KMS-11 (cell line): ENCODE results near the gene MPRIP.
A peak's percentile ranks its signal among the peaks of the same experiment; 100 is the strongest.

ENCODE experiments used
- H2AFZ ChIP-seq: fragments of 200-600 bp; sonication (generic); 2 replicates; pipeline ENCODE4 v1.6.1; 2016; ENCODE audit warnings: antibody characterized with exemption, mixed run types, low read depth
- H3K27ac ChIP-seq: fragments of 200-600 bp; sonication (generic); 2 replicates; pipeline ENCODE4 v1.6.1; 2016; ENCODE audit warnings: mild to moderate bottlenecking, mixed run types
- H3K27me3 ChIP-seq: fragments of 200-600 bp; sonication (generic); 2 replicates; pipeline ENCODE4 v1.6.1; 2017; ENCODE audit warnings: mild to moderate bottlenecking, low read depth, mixed run types, moderate library complexity; ENCODE audit not compliant: insufficient read depth
- H3K36me3 ChIP-seq: fragments of 200-600 bp; sonication (generic); 2 replicates; pipeline ENCODE4 v1.6.1; 2017; ENCODE audit warnings: mild to moderate bottlenecking, mixed run types; ENCODE audit not compliant: insufficient read depth
- H3K4me1 ChIP-seq: fragments of 200-600 bp; sonication (generic); 2 replicates; pipeline ENCODE4 v1.6.1; 2016; ENCODE audit warnings: mild to moderate bottlenecking, low read depth, mixed run types; ENCODE audit not compliant: poor library complexity, severe bottlenecking
- H3K4me2 ChIP-seq: fragments of 200-600 bp; sonication (generic); 2 replicates; pipeline ENCODE4 v1.7.0; 2016; ENCODE audit warnings: mild to moderate bottlenecking, mixed run types
- H3K4me3 ChIP-seq: fragments of 200-600 bp; sonication (generic); IDR thresholded peaks from 2 replicates; pipeline ENCODE4 v1.6.1; 2017; ENCODE audit warnings: low read depth, low read length, mixed read lengths; ENCODE audit not compliant: insufficient read depth
- H3K79me2 ChIP-seq: fragments of 200-600 bp; sonication (generic); 2 replicates; pipeline ENCODE4 v1.6.1; 2016; ENCODE audit warnings: low read depth, mixed run types; ENCODE audit not compliant: insufficient read depth
- H3K9ac ChIP-seq: fragments of 200-600 bp; sonication (generic); 2 replicates; pipeline ENCODE4 v1.6.1; 2016; ENCODE audit warnings: mild to moderate bottlenecking, mixed run types
- H4K20me1 ChIP-seq: fragments of 200-600 bp; sonication (generic); 2 replicates; pipeline ENCODE4 v1.6.1; 2016; ENCODE audit warnings: mild to moderate bottlenecking, mixed run types; ENCODE audit not compliant: insufficient read depth
- CTCF ChIP-seq: fragments of 200-600 bp; sonication (generic); conservative IDR thresholded peaks from 2 replicates; pipeline ENCODE4 v1.6.1; 2017; ENCODE audit warnings: low read depth, mild to moderate bottlenecking, antibody characterized with exemption, low read length, moderate library complexity, mixed read lengths

Gene MPRIP

DNA sequence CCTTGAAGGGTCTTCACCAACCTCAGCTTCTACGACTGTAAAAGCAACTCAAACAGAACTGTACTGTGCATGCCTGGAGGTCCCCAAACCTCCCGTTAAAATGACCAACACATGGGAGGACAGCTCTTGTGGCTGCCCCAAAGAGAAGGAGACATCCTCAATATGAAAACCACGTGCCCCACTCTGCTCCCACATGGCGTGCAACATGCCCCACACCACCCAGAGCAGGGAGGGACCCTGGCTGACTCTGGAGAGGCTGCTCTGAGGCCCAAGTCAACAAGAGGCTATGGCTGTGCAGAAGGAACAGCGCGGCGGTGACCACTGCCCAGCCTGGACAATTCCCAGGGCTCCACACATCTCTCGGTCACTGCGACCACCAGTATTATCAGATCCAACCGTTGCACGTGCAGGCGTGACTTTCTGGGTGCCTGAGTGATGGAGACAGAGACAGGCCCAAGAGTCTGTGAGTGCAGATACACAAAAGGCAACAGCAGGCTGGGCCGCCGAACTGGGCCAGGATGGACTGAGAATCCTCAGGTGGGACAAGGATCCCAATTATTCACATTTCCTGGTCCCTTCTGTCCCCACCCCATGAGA, 162.5 kb downstream of the MPRIP start:
- Histone ChIP-seq H4K20me1 (no peaks in the 10 kb centered on the region), H2AFZ (no peak overlapping the region), H3K4me2 (peak overlapping the region; percentile 100), H3K36me3 (no peaks in the 10 kb centered on the region), H3K27ac (peak overlapping the region; percentile 73), H3K9ac (peak overlapping the region; percentile 94), H3K4me1 (peaks cover 5% of the 10 kb centered on the region), H3K79me2 (peaks cover 43% of the 10 kb centered on the region), H3K27me3 (no peaks in the 10 kb centered on the region), H3K4me3 (no peak overlapping the region)
- no peak for TF ChIP-seq CTCF

GRCh38 chr17:17205368-17206123, 163.3 kb downstream of the MPRIP start:
- Histone ChIP-seq H3K4me3 (no peak overlapping the region), H3K36me3 (no peaks in the 10 kb centered on the region), H4K20me1 (no peaks in the 10 kb centered on the region), H3K27me3 (no peaks in the 10 kb centered on the region), H3K79me2 (peaks cover 43% of the 10 kb centered on the region), H3K4me2 (peak overlapping the region; percentile 100), H2AFZ (peak overlapping the region; percentile 26; the same call in 1 of the 2 replicates), H3K9ac (peak overlapping the region; percentile 94), H3K27ac (peak overlapping the region; percentile 73), H3K4me1 (peaks cover 5% of the 10 kb centered on the region)
- no peak for TF ChIP-seq CTCF

- Histone ChIP-seq H3K79me2 (peaks cover 38% of the 10 kb centered on the region), H3K36me3 (no peaks in the 10 kb centered on the region), H3K4me1 (peaks cover 5% of the 10 kb centered on the region), H3K27ac (peak within 1 kb of the TSS; percentile 73), H3K4me2 (peak within 1 kb of the TSS; percentile 100), H3K9ac (peak within 1 kb of the TSS; percentile 94), H2AFZ (peak within 1 kb of the TSS; percentile 81), H3K27me3 (no peaks in the 10 kb centered on the region), H4K20me1 (no peaks in the 10 kb centered on the region), H3K4me3 (no peak within 1 kb of the TSS)
- TF ChIP-seq CTCF: no peak
Measured at GRCh38 chr17:17206124-17206912, 164.1 kb downstream of the MPRIP start, which contains the start of gene PLD6. TSS of gene PLD6 (minus strand) at chr17:17206333. CDS start at chr17:17206286, 47 bp downstream.

DNA sequence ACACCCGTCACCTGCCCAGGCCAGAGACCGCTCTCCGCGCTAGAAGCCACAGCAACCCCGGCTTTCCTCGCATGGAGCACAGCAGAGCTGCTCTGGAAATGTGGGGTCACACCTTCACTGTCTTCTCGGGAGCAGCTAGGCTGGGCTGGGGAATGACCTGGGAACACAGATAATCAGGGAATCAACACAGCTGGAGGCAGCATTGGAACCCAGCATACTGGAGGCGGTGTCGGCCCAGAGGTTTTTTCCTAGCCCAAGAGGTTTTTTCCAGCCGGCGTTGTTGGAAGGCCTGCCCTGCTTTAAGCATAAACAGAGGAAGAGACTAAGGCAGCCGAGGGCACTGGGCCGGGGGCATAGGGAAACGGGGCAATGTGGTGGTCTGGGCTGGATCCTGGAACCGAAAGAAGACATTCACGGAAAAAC, 164.7 kb downstream of the MPRIP start:
- Histone ChIP-seq H3K36me3 (no peaks in the 10 kb centered on the region), H3K79me2 (peaks cover 35% of the 10 kb centered on the region), H3K4me1 (peaks cover 5% of the 10 kb centered on the region), H3K27ac (peak overlapping the region; percentile 73), H4K20me1 (no peaks in the 10 kb centered on the region), H3K9ac (peak overlapping the region; percentile 94; the same call in 1 of the 2 replicates), H3K4me3 (no peak overlapping the region), H2AFZ (peak overlapping the region; percentile 81), H3K4me2 (no peak overlapping the region), H3K27me3 (no peaks in the 10 kb centered on the region)
- no peak for TF ChIP-seq CTCF
